Endothelial cell (in vitro differentiated cells): ENCODE results near the gene APOL5. TPM values are rescaled to one million over a fixed set of nuclear protein-coding genes. Genes with fewer than 3 reads are reported as not detected.
A peak's percentile ranks its signal among the peaks of the same experiment; 100 is the strongest.
"Not testable (repeated sequence)": the region's sequence is repeated elsewhere in the genome, so short reads cannot be mapped to it uniquely, and the experiment has no call there.

Experiments
- DNase-seq: peaks from one replicate; pipeline ENCODE4 v3.0.0; 2021; ENCODE audit warnings: low spot score
- H3K27ac Mint-ChIP-seq: one replicate; pipeline ENCODE4 v1.8.0; 2021; ENCODE audit warnings: mixed read lengths, inconsistent platforms; ENCODE audit not compliant: unreplicated experiment
- H3K27me3 Mint-ChIP-seq: one replicate; pipeline ENCODE4 v1.8.0; 2021; ENCODE audit warnings: mild to moderate bottlenecking, moderate library complexity, mixed read lengths, inconsistent platforms; ENCODE audit not compliant: unreplicated experiment
- H3K36me3 Mint-ChIP-seq: one replicate; pipeline ENCODE4 v1.8.0; 2021; ENCODE audit warnings: mild to moderate bottlenecking, low read depth, mixed read lengths, inconsistent platforms; ENCODE audit not compliant: unreplicated experiment
- H3K4me1 Mint-ChIP-seq: one replicate; pipeline ENCODE4 v1.8.0; 2021; ENCODE audit warnings: mild to moderate bottlenecking, mixed read lengths, inconsistent platforms; ENCODE audit not compliant: unreplicated experiment
- H3K4me3 Mint-ChIP-seq: one replicate; pipeline ENCODE4 v1.8.0; 2021; ENCODE audit warnings: mild to moderate bottlenecking, mixed read lengths, inconsistent platforms; ENCODE audit not compliant: unreplicated experiment
- H3K9me3 Mint-ChIP-seq: one replicate; pipeline ENCODE4 v1.8.0; 2021; ENCODE audit warnings: mixed read lengths, inconsistent platforms; ENCODE audit not compliant: unreplicated experiment
- total RNA-seq: library from RNA; stranded (reverse); fragmentation: NEBNext Ultra II Directional; extraction: Animal tissue kit (Norgen Biotek cat#: 25700); gene quantifications from one replicate; pipeline ENCODE4 v1.2.1, GENCODE V29; 2021; ENCODE audit not compliant: unreplicated experiment
- TF ChIP-seq, protein P1 (sequence below): fragments of 200-600 bp; sonication (generic); IDR thresholded peaks from one replicate; pipeline ENCODE4 v1.5.0; 2021; ENCODE audit warnings: antibody characterized with exemption; ENCODE audit not compliant: unreplicated experiment

Gene APOL5
- total RNA-seq, 1 donor from 2014 or later: not detected

DNA sequence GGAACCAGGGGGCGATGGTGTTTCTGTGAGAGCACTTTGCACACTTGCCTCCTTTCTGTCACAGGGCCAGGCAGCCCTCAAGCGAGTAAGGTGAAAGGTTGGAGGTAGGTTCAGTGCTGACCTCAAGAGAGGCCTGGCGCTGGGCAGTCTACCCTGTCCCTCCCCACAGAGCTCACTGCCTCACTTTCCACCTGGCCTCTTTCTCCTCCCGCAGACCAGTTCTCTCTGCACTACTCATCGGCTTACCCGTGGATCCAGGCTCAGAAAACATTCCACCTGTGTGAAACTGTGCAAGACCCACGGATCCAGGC, 16.8 kb downstream of the APOL5 start:
- no peak overlapping the region for H3K27ac Mint-ChIP-seq
- peaks cover 41% of the 10 kb centered on the region for H3K36me3 Mint-ChIP-seq
- TF ChIP-seq, protein P1, sequence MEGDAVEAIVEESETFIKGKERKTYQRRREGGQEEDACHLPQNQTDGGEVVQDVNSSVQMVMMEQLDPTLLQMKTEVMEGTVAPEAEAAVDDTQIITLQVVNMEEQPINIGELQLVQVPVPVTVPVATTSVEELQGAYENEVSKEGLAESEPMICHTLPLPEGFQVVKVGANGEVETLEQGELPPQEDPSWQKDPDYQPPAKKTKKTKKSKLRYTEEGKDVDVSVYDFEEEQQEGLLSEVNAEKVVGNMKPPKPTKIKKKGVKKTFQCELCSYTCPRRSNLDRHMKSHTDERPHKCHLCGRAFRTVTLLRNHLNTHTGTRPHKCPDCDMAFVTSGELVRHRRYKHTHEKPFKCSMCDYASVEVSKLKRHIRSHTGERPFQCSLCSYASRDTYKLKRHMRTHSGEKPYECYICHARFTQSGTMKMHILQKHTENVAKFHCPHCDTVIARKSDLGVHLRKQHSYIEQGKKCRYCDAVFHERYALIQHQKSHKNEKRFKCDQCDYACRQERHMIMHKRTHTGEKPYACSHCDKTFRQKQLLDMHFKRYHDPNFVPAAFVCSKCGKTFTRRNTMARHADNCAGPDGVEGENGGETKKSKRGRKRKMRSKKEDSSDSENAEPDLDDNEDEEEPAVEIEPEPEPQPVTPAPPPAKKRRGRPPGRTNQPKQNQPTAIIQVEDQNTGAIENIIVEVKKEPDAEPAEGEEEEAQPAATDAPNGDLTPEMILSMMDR: no peak
- H3K9me3 Mint-ChIP-seq: no peaks in the 10 kb centered on the region
- H3K4me3 Mint-ChIP-seq: no peak overlapping the region
- no peak for DNase-seq
- H3K27me3 Mint-ChIP-seq: peaks cover 11% of the 10 kb centered on the region
- no peaks in the 10 kb centered on the region for H3K4me1 Mint-ChIP-seq

DNA sequence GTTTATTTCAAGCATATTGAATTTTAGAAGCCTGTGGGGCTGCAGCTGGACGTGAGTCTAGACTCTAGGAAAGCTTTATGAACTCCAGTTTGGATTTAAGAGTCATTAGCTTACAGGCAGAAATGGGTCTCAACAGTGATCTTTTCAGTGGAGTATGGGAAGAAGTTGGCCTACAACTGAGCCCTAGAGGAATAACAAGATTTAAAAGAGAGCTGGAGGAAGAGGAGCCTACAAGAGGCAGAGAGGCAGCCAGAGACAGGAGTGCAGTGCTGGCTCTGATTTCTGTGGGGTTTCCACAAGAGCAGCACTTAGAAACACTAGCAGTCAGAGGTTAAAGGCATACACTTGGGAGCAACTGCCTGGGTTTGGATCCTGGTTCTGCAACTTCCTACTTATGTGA, 17.9 kb downstream of the APOL5 start:
- Mint-ChIP-seq H3K4me1 (no peaks in the 10 kb centered on the region), H3K9me3 (no peaks in the 10 kb centered on the region), H3K27ac (peak overlapping the region; percentile 70), H3K27me3 (peaks cover 12% of the 10 kb centered on the region), H3K36me3 (peaks cover 43% of the 10 kb centered on the region), H3K4me3 (no peak overlapping the region)
- TF ChIP-seq, protein P1: no peak
- DNase-seq: no peak

DNA sequence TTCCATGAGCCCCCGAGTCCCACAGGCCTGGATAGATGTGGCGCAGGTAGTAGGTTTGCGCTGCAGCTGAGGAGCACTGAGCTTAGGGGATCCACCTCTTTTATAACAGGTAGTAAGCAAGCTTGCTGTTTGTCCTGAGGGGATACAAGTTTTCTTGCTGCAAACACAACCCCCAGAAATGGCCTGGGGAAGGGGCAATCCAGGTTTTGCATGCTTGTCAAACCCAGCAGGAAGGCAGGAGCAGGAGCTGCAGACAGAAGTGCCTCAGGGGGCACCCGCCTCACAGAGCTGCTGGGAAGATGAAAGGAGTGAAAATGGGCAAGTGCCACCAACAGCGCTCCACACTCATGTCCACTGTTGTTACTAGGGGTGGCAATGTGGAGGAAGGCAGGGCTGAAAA, 18.5 kb downstream of the APOL5 start:
- no peaks in the 10 kb centered on the region for H3K4me1 Mint-ChIP-seq

DNA sequence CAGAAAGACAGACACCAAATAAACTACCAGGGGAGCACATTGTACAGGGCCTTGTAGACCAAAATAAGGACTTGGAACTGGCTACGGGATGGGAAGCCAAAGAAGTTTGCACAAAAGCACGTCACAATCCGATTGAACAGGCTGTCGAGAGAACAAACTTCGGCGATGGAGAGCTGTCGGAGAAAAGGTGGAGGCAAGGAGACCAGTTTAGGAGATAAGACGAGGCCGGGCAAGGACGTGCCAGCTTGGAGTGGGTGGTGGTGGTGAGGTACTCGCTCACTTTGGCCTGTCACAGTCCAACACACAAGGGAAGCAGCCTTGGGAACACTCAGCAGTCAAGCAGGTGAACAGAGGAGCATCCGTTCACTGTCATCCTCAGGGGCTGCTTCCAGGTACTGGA, 19.0 kb downstream of the APOL5 start:
- H3K36me3 Mint-ChIP-seq: peaks cover 46% of the 10 kb centered on the region
- H3K4me1 Mint-ChIP-seq: no peaks in the 10 kb centered on the region
- no peak for DNase-seq
- TF ChIP-seq, protein P1: no peak
- H3K4me3 Mint-ChIP-seq: peak overlapping the region; percentile 71
- H3K27me3 Mint-ChIP-seq: peaks cover 12% of the 10 kb centered on the region
- H3K9me3 Mint-ChIP-seq: no peaks in the 10 kb centered on the region
- H3K27ac Mint-ChIP-seq: peak overlapping the region; percentile 62

More for the DNA sequence above, 18.5 kb downstream of the APOL5 start:
- H3K27me3 Mint-ChIP-seq: peaks cover 13% of the 10 kb centered on the region
- DNase-seq: no peak
- no peak overlapping the region for H3K4me3 Mint-ChIP-seq
- no peak overlapping the region for H3K27ac Mint-ChIP-seq
- peaks cover 45% of the 10 kb centered on the region for H3K36me3 Mint-ChIP-seq
- TF ChIP-seq, protein P1: no peak
- H3K9me3 Mint-ChIP-seq: no peaks in the 10 kb centered on the region

DNA sequence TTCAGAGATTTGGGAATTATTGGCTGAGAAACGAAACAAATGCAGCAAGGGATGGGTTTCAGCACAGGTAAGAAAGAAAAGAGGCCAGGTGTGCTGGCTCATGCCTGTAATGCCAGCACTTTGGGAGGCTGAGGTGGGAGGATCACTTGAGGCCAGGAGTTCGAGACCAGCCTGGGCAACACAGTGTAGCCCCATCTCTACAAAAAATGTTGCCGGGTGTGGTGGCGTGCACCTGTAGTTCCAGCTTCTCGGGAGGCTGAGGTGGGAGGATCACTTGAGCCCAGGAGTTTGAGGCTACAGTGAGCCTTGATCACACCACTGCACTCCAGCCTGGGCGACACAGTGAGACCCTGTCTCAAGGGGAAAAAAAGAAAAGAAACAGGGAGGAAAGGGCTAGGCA, 20.2 kb downstream of the APOL5 start:
- Mint-ChIP-seq H3K27ac (peak overlapping the region; percentile 39), H3K36me3 (peaks cover 52% of the 10 kb centered on the region), H3K4me3 (peak overlapping the region; percentile 13), H3K27me3 (peaks cover 12% of the 10 kb centered on the region)
- DNase-seq, H3K9me3 Mint-ChIP-seq, H3K4me1 Mint-ChIP-seq: not testable (repeated sequence)
